Measurements from ENCODE around the gene EEFSEC. TPM values are rescaled to one million over a fixed set of nuclear protein-coding genes. Genes with fewer than 3 reads are reported as not detected.

Gene EEFSEC
- total and polyA plus RNA-seq, 2 of the 4 experiments (the other 2 are of a cell fraction), result 4.5 to 9.3 TPM

DNA sequence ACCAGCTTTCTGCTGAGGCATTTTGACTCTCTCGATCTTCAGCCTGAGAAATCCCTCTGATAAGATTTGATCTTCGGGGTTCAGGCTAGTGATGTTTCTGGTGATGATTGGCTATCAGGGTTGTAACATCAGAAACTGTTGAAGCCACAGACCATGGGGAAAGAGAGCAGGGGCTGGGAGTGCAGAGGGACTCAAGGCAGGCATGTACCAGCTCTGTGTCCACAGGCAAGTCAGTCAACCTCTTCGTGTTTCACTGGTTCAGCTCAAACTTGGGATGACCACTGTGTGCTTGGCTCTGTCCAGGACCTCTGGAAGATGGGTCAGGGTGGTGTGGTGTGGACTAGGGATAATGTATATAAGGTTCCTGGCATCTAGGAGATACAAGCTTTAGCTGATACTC, 116.5 kb downstream of the EEFSEC start:
- dilution Hi-C loops (cut with HindIII; ENCODE audit: low sequenced_read_pairs, unreplicated experiment), result no loop called here
- no peak overlapping the region for H3K9ac ChIP-seq (ENCODE audit: low read depth, low read length)
- no peak overlapping the region for H4K8ac ChIP-seq (ENCODE audit: low read depth in 2 of 2, low read length in 2 of 2)
- intact Hi-C loops (cut with micrococcal nuclease), result no loop called here
- H2BK15ac ChIP-seq (ENCODE audit: low read depth, low read length), result no peak overlapping the region
- H4K91ac ChIP-seq (ENCODE audit: insufficient read depth, low read depth, low read length), result no peak overlapping the region
- H4K20me1 ChIP-seq (ENCODE audit: insufficient read depth, low read length), result peaks cover 6% of the 10 kb centered on the region; the same call in 1 of the 2 replicates
- peak overlapping the region; percentile 16; the same call in 1 of the 2 replicates for H3K18ac ChIP-seq (ENCODE audit: low read depth, low read length)
- in situ Hi-C loops (cut with MboI; ENCODE audit: low sequenced_read_pairs), result no loop called here
- no peaks in the 10 kb centered on the region for H3K9me3 ChIP-seq (ENCODE audit: control insufficient read depth, insufficient read depth, low read length)
- H3K4ac ChIP-seq (ENCODE audit: low read depth, low read length), result peak overlapping the region; percentile 15; the same call in 1 of the 2 replicates
- H3K4me1 ChIP-seq (ENCODE audit: control insufficient read depth, insufficient read depth, low read length), result peaks cover 16% of the 10 kb centered on the region
- ATAC-seq (ENCODE audit: low read depth) (peak; percentile 10; the same call in 1 of the 2 replicates), DNase-seq (no peak)
- no peak overlapping the region for H3K4me2 ChIP-seq (ENCODE audit: low read depth, low read length)
- no TSS peak for BruUV-seq (replicated peaks)
- no peak overlapping the region for H2BK5ac ChIP-seq (ENCODE audit: low read depth, low read length, poor library complexity, severe bottlenecking)
- TF ChIP-seq, protein P1, sequence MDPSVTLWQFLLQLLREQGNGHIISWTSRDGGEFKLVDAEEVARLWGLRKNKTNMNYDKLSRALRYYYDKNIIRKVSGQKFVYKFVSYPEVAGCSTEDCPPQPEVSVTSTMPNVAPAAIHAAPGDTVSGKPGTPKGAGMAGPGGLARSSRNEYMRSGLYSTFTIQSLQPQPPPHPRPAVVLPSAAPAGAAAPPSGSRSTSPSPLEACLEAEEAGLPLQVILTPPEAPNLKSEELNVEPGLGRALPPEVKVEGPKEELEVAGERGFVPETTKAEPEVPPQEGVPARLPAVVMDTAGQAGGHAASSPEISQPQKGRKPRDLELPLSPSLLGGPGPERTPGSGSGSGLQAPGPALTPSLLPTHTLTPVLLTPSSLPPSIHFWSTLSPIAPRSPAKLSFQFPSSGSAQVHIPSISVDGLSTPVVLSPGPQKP (IDR thresholded peaks at IDR 0.05; ENCODE audit: borderline replicate concordance, low read depth, low read length), result no peak
- TF ChIP-seq BHLHE40 (IDR thresholded peaks at IDR 0.05; ENCODE audit: low read depth, low read length), result no peak
- TF ChIP-seq RCOR1 (IDR thresholded peaks at IDR 0.05; ENCODE audit: insufficient replicate concordance, low read length), result no peak
- TF ChIP-seq MAZ (IDR thresholded peaks at IDR 0.05; ENCODE audit: borderline replicate concordance, low read depth, low read length), result no peak
- TF ChIP-seq, protein P2, sequence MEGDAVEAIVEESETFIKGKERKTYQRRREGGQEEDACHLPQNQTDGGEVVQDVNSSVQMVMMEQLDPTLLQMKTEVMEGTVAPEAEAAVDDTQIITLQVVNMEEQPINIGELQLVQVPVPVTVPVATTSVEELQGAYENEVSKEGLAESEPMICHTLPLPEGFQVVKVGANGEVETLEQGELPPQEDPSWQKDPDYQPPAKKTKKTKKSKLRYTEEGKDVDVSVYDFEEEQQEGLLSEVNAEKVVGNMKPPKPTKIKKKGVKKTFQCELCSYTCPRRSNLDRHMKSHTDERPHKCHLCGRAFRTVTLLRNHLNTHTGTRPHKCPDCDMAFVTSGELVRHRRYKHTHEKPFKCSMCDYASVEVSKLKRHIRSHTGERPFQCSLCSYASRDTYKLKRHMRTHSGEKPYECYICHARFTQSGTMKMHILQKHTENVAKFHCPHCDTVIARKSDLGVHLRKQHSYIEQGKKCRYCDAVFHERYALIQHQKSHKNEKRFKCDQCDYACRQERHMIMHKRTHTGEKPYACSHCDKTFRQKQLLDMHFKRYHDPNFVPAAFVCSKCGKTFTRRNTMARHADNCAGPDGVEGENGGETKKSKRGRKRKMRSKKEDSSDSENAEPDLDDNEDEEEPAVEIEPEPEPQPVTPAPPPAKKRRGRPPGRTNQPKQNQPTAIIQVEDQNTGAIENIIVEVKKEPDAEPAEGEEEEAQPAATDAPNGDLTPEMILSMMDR (conservative IDR thresholded peaks at IDR 0.05; ENCODE audit: low read depth, low read length), result no peak
- TF ChIP-seq RFX5 (IDR thresholded peaks at IDR 0.05; ENCODE audit: low read depth, low read length), result no peak
- no peak for TF ChIP-seq CEBPB (IDR thresholded peaks at IDR 0.05; ENCODE audit: low read depth, low read length)
- TF ChIP-seq CHD1 (IDR thresholded peaks at IDR 0.05; ENCODE audit: low read depth, low read length), result no peak
- no peak for TF ChIP-seq RAD21 (IDR thresholded peaks at IDR 0.05; ENCODE audit: low read length)
- no peak overlapping the region for H2AK5ac ChIP-seq (ENCODE audit: low read depth, low read length)
- no peak overlapping the region for H3K56ac ChIP-seq (ENCODE audit: extremely low read depth, insufficient read depth, low read length)
- no peak overlapping the region for H4K5ac ChIP-seq (ENCODE audit: low read depth, low read length)
- H3K4me3 ChIP-seq (ENCODE audit: insufficient read depth, low read depth, low read length), result no peak overlapping the region
- H3K14ac ChIP-seq (replicated peaks; ENCODE audit: low read depth, low read length), result no peak overlapping the region
- H2BK120ac ChIP-seq (ENCODE audit: low read depth, low read length), result no peak overlapping the region
- no peak overlapping the region for H3K27ac ChIP-seq (ENCODE audit: insufficient read depth, low read length)
- no peaks in the 10 kb centered on the region for H3K27me3 ChIP-seq (ENCODE audit: control insufficient read depth, insufficient read depth, low read length)
- WGBS, 2 experiments (ENCODE audit: extremely low coverage in 2 of 2, insufficient read length in 1 of 2), result 40% methylated on average over 1 of the region's 3 CpGs; no CpG with 5 or more reads in 1 of the 2 experiments
- no peak overlapping the region for H2BK20ac ChIP-seq (ENCODE audit: low read depth, low read length)
- H3K9me1 ChIP-seq (ENCODE audit: insufficient read depth, low read length), result peaks cover 9% of the 10 kb centered on the region
- H3K36me3 ChIP-seq (ENCODE audit: control insufficient read depth, insufficient read depth, low read length), result no peaks in the 10 kb centered on the region
- ChIA-PET CTCF (no interaction called here), POLR2A (ENCODE audit: unreplicated experiment) (no interaction called here)
- H3K23ac ChIP-seq (ENCODE audit: low read depth, low read length), result no peak overlapping the region
- no peak overlapping the region for H2AK9ac ChIP-seq (replicated peaks; ENCODE audit: low read depth, low read length, poor library complexity)
- no peak overlapping the region for H2AFZ ChIP-seq (replicated peaks; ENCODE audit: low read length, poor library complexity)
- peaks cover 0 to 8% of the 10 kb centered on the region in 2 experiments; a peak in 1 of 4 replicates for H3K79me1 ChIP-seq (ENCODE audit: low read depth in 1 of 2, low read length in 2 of 2)
